Stomach smooth muscle (tissue), 2 donors: Measurements from ENCODE around the gene RAB7B.

ENCODE experiments used
- H3K27ac ChIP-seq: one replicate; pipeline ENCODE4 v1.7.0; 2013; ENCODE audit warnings: mild to moderate bottlenecking, low read length, inconsistent platforms
- H3K27me3 ChIP-seq, 2 donors: one replicate each; pipeline ENCODE4 v1.7.0; 2013; ENCODE audit warnings: low read length in 2 of 2; ENCODE audit not compliant: insufficient read depth in 2 of 2, control insufficient read depth in 1 of 2
- H3K36me3 ChIP-seq, 2 donors: one replicate each; pipeline ENCODE4 v1.7.0; 2013; ENCODE audit warnings: low read length in 2 of 2; ENCODE audit not compliant: control insufficient read depth in 2 of 2, insufficient read depth in 2 of 2
- H3K4me1 ChIP-seq: one replicate; pipeline ENCODE4 v1.7.0; 2013; ENCODE audit warnings: low read length; ENCODE audit not compliant: control insufficient read depth, insufficient read depth
- H3K4me3 ChIP-seq, 2 donors: one replicate each; pipeline ENCODE4 v1.7.0; 2013; ENCODE audit warnings: low read length in 2 of 2
- H3K9ac ChIP-seq, 2 donors: one replicate each; pipeline ENCODE4 v1.7.0; 2013; ENCODE audit warnings: low read length in 2 of 2, mild to moderate bottlenecking in 1 of 2
- H3K9me3 ChIP-seq, 2 donors: one replicate each; pipeline ENCODE4 v1.7.0; 2013; ENCODE audit warnings: low read length in 2 of 2; ENCODE audit not compliant: control insufficient read depth in 2 of 2
- donor health status: healthy.
- donor health status: Pancreatic carcinoma.

RAB7B gene

GRCh38 chr1:205972491-205973168 lies 30.6 kb downstream of the RAB7B start:
- Histone ChIP-seq H3K9ac (no peak overlapping the region), H3K4me3 (no peak overlapping the region), H3K27ac (no peak overlapping the region)

GRCh38 chr1:205972081-205972480 lies 31.1 kb downstream of the RAB7B start:
- Histone ChIP-seq H3K9ac (no peak overlapping the region), H3K4me3 (no peak overlapping the region), H3K27me3 (peaks cover 0 to 16% of the 10 kb centered on the region in 2 donors), H3K9me3 (no peaks in the 10 kb centered on the region), H3K27ac (no peak overlapping the region), H3K36me3 (no peaks in the 10 kb centered on the region), H3K4me1 (no peaks in the 10 kb centered on the region)

More at GRCh38 chr1:205972491-205973168, 30.6 kb downstream of the RAB7B start:
- Histone ChIP-seq H3K27me3 (peaks cover 0 to 16% of the 10 kb centered on the region in 2 donors), H3K9me3 (no peaks in the 10 kb centered on the region), H3K4me1 (no peaks in the 10 kb centered on the region), H3K36me3 (no peaks in the 10 kb centered on the region)

DNA sequence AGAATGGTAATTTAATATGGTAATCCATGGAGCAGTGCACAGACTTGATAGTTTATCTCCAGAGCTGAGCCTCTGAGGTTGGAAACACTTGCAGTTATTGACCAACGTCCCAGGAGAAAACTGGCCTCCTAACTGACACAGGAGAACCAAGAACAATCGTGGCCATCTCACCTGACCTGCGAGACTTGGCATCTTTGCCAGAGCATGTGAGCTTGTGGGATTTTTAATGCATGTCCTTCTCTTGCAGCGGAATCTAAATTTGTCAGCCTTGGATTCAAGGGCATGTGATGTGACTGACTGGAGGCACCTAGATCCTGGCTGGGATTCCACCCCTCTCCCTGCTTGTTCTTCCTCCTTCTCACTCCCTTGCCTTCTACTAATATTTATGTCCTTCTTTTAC lies 32.1 kb downstream of the RAB7B start:
- Histone ChIP-seq H3K9ac (no peak overlapping the region), H3K27ac (no peak overlapping the region), H3K27me3 (peaks cover 0 to 11% of the 10 kb centered on the region in 2 donors), H3K4me3 (no peak overlapping the region), H3K9me3 (no peaks in the 10 kb centered on the region), H3K36me3 (no peaks in the 10 kb centered on the region), H3K4me1 (no peaks in the 10 kb centered on the region)

- Histone ChIP-seq H3K4me1 (no peaks in the 10 kb centered on the region), H3K36me3 (no peaks in the 10 kb centered on the region), H3K27me3 (peaks cover 0 to 9% of the 10 kb centered on the region in 2 donors), H3K9ac (no peak overlapping the region), H3K27ac (no peak overlapping the region), H3K9me3 (no peaks in the 10 kb centered on the region), H3K4me3 (no peak overlapping the region)
Observed at GRCh38 chr1:205970486-205970885, 32.7 kb downstream of the RAB7B start.

DNA sequence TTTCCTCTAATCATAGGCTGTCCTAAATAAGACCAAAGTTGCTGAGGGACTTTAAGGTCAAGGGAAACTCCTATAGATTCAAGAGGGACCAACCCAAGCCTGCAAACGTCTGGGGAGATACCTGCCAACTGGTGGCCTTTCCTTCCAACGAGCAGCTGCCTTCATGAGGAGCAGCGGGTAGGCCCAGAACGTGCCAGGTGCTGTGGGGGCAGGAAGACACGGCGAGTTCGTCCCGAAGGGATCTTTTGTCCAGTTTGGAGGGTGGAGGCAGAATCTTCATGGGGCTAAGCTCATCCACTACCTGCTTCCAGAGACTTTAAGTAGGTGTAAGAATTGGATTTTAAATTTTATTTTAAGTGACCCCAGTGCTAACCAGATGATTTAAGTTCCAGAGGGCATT lies 34.0 kb downstream of the RAB7B start:
- H3K9me3 ChIP-seq = no peaks in the 10 kb centered on the region
- H3K4me1 ChIP-seq = no peaks in the 10 kb centered on the region
- H3K27ac ChIP-seq = no peak overlapping the region
- peaks cover 0 to 3% of the 10 kb centered on the region in 2 donors for H3K27me3 ChIP-seq
- no peak overlapping the region for H3K4me3 ChIP-seq
- H3K9ac ChIP-seq = no peak overlapping the region
- no peaks in the 10 kb centered on the region for H3K36me3 ChIP-seq

DNA sequence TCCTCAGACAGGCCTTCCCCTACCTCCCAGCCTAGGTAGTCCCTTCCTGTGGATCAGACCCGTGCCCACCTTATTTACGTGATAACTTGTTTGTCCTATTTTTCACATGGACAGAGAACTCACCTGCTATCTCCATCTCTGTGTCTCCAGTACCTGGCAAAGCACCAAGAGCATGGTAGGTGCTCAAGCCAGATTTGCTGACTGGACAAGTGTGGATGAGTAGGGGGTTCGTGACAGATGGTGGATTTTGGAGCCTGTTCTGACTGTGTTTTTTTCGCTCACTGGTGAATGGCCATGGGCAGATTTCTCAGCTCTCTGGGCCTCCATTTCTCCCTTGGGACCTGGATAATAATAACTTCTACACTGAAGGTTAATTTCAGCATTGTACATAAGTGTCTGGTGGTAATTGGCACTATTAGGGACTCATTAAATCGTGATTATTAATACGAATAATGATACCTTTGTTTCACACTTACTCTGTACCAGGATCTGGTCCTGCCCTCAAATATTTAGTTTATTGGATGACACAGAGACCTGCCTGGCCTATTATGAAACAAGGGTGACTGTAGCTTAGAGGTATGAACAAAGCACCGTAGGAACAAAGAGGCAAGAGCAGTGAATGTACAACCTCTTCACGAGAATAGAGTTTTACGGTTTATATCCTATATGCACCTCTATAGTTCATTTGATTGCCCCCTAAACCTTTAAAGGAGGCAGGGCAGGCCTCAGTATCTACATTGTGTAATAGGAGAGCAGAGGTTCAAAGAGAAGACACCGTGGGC lies 35.5 kb downstream of the RAB7B start:
- Histone ChIP-seq H3K27ac (no peak overlapping the region), H3K9me3 (no peaks in the 10 kb centered on the region), H3K9ac (no peak overlapping the region), H3K36me3 (no peaks in the 10 kb centered on the region), H3K4me3 (no peak overlapping the region), H3K4me1 (no peaks in the 10 kb centered on the region), H3K27me3 (no peaks in the 10 kb centered on the region)

- Histone ChIP-seq H3K27ac (no peak overlapping the region), H3K27me3 (peaks cover 2 to 4% of the 10 kb centered on the region in 2 donors), H3K4me3 (no peak overlapping the region), H3K9me3 (no peaks in the 10 kb centered on the region), H3K9ac (no peak overlapping the region), H3K4me1 (peaks cover 3% of the 10 kb centered on the region), H3K36me3 (no peaks in the 10 kb centered on the region)
Observed at GRCh38 chr1:205965036-205965884, 37.9 kb downstream of the RAB7B start.

- Histone ChIP-seq H3K9ac (no peak overlapping the region), H3K27ac (no peak overlapping the region), H3K4me1 (peaks cover 3% of the 10 kb centered on the region), H3K9me3 (no peaks in the 10 kb centered on the region), H3K36me3 (no peaks in the 10 kb centered on the region), H3K4me3 (no peak overlapping the region), H3K27me3 (peaks cover 7 to 9% of the 10 kb centered on the region in 2 donors)
Observed at GRCh38 chr1:205963352-205964155, 39.6 kb downstream of the RAB7B start.

DNA sequence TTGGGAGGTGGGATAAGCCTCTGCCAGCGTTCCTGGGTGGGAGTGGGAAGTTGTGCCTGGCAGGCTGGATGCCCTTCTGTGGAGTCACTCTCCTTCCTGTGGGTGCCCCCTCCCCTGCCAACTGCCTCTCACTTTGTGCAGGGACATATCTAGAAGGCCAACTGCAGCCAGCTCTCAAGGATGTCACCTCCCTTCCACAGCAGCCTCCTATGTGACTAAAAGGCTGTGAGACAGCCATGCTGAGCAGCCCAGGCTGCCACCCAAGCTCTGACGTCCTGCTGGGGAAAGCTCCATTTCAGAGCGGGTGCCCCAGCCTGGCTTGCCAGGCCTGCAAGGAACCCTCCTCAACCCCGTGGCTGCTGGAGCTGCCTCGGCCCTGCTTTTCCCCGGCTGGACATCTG lies 40.4 kb downstream of the RAB7B start:
- no peak overlapping the region for H3K27ac ChIP-seq
- no peaks in the 10 kb centered on the region for H3K9me3 ChIP-seq
- H3K36me3 ChIP-seq = no peaks in the 10 kb centered on the region
- H3K27me3 ChIP-seq = peaks cover 7 to 11% of the 10 kb centered on the region in 2 donors
- H3K4me1 ChIP-seq = peaks cover 3% of the 10 kb centered on the region
- H3K9ac ChIP-seq = no peak overlapping the region
- H3K4me3 ChIP-seq = no peak overlapping the region
